Umbilical cord (tissue), 2 donors: ENCODE measurements around the gene MTRFR. TPM values are rescaled to one million over a fixed set of nuclear protein-coding genes. Genes with fewer than 3 reads are reported as not detected.
"Not testable (repeated sequence)": the region's sequence is repeated elsewhere in the genome, so short reads cannot be mapped to it uniquely, and the experiment has no call there.

Source experiments
- DNase-seq: peaks from one replicate; pipeline ENCODE4 v3.0.0-alpha.2; 2015; ENCODE audit warnings: low spot score
- total RNA-seq: library from RNA; depleted of rRNA; stranded (reverse); fragments of >200 nt; gene quantifications from one replicate; pipeline ENCODE4 v1.2.3, GENCODE V29; 2014; ENCODE audit warnings: low replicate concordance; ENCODE audit not compliant: insufficient read depth

The MTRFR gene
- total RNA-seq, 1 donor from 2014 or later = 10.4 TPM

DNA sequence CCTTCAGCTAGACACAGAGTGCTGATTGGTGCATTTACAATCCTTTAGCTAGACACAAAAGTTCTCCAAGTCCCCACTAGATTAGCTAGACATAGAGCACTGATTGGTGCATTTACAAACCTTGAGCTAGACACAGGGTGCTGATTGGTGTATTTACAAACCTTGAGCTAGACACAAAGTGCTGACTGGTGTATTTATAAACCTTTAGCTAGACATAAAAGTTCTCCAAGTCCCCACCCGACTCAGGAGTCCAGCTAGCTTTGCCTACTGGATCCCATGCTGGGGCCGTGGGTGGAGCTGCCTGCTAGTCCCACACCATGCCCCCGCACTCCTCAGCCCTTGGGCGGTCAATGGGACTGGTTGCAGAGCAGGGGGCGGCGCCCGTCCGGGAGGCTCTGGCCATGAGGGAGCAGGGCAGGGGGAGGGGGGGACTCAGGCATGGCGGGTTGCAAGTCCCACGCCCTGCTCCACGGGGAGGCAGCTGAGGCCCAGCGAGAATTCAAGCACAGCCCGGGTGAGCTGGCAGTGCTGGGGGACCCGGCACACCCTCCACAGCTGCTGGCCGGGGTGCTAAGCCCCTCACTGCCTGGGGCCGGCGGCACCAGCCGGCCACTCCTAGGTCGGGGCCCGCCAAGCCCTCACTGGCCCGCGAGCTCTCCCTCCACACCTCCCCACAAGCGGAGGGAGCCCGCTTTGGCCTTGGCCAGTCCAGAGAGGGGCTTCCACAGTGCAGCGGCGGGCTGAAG is 15.9 kb downstream of the MTRFR start:
- not testable (repeated sequence) for DNase-seq

GRCh38 chr12:123250471-123251383 is 17.5 kb downstream of the MTRFR start:
- DNase-seq = peak; percentile 66

DNA sequence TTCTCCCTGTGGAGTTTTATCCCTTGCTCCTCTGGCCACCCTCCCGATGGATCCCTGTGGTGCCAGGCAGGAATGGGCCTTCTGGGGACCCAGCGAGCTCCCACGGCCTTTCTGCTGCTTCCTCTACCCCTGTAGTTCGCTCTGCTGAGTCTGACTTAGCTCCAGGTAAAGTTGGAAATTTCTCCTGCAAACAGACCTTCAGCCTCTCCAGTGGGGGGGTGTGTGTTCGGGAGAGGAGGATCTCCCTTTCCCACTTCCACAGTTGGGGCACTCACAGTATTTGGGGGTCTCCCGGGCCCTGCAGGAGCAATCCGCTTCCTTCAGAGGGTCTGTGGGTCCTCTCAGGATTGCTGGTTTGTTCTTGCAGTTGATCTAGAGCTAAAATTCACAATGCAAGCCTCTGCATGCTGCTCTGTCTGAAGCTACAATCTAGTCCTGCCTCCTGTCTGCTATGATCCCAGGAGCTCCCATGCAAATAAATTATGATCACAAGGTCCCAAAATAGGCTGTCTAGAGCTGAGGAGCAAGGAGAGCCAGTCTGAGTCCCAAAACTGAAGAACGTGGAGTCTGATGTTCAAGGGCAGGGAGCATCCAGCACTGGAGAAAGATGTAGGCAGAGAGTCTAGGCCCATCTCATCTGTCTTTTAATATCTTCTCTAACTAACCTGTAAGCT is 18.3 kb downstream of the MTRFR start:
- DNase-seq = no peak

GRCh38 chr12:123252365-123252764 is 19.1 kb downstream of the MTRFR start:
- not testable (repeated sequence) for DNase-seq

- no peak for DNase-seq
Measured at GRCh38 chr12:123253641-123254459, 20.6 kb downstream of the MTRFR start.

DNA sequence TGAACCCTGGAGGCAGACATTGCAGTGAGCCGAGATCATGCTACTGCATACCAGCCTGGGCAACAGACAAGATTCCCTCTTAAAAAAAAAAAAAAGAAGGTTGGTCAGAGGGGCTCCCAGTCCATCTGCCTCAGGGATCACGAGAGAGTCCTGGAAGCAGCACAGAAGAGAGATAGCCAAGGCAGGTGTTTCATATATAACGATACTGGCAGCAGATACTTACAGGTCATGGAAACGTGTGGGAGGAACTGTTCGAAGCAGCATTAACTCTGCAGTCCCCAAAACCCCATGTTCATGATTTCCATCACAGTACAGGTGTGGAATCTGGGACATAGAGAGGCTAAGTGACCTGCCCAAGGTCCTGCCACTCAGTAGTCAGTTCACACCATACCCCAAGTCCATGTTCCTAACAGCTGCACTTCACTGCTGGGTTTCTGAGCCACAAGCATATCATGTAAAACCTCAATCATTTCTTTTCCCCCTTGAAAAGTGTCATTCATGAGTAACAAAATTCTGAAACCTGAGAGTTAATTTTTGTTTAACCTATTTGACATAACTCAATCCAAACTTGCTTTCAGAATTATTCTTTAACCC is 21.7 kb downstream of the MTRFR start:
- no peak for DNase-seq

DNA sequence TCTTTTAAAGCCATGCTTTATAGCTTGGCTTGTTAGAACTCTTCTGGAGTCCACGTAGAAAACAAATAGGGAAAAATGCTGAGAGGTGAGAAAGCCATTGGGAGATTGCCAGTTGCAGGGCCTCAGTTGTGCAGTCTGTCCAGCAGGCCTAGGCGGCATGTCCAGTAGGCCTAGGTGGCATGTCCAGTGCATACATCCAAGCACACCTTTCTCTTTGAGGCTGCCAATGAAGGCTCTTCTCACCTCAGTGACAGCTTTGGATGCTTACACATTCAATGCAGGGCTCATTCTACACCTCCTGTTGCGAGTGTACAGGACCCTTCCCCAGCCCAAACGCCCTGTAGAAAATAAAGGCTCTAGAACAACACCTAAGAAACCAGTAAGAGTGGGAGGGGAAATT is 25.4 kb downstream of the MTRFR start:
- no peak for DNase-seq

GRCh38 chr12:123260081-123260480 is 26.8 kb downstream of the MTRFR start:
- no peak for DNase-seq

- DNase-seq = no peak
Measured at GRCh38 chr12:123261196-123261595, 28.0 kb downstream of the MTRFR start.

GRCh38 chr12:123263196-123263817 is 30.1 kb downstream of the MTRFR start:
- no peak for DNase-seq

- DNase-seq = no peak
Measured at GRCh38 chr12:123264642-123265041, 31.4 kb downstream of the MTRFR start.

GRCh38 chr12:123265851-123266678 is 32.8 kb downstream of the MTRFR start:
- no peak for DNase-seq

GRCh38 chr12:123266679-123267277 is 33.5 kb downstream of the MTRFR start:
- no peak for DNase-seq

GRCh38 chr12:123267335-123267920 is 34.2 kb downstream of the MTRFR start:
- DNase-seq = no peak

DNA sequence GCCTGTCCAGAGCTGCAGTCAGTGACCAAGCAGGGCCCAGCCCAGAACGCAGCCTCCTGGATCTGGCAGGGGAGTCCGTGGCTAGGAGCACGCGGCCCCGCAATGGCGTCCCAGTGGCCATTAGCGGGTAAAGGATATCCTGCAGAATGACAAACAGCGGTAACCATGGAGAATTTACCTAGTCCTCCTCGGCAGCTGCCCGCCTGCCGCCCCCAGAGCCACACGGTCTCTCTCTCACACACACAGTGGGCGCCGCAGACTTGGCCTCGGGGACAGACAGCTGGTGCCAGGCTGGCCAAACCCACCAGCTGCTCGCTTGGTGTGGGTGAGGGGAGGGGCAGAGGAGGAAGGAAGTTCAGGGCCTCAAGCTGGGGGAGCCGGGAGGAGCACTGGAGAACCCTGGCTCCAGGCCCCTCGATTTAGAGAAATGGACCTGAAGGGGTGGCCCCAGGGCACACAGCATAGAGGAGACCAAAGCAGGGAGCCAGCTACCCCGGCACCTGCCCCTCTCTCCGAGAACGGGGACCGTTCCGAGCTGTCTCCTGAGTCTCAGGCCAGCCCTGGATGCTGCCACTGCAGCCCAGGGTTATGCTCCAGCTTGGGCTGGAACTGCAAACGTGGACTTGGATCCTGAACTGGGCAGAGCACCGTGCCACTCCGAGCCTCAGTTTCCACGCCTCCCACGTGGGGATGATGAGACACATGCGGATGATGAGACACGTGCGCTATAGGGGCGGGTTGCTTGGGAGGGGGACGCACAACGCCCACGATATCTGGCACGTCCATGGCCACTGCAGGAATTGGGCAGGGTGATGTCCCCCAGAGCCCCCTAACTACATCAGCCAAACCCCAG is 35.0 kb downstream of the MTRFR start:
- peak; percentile 32 for DNase-seq

DNA sequence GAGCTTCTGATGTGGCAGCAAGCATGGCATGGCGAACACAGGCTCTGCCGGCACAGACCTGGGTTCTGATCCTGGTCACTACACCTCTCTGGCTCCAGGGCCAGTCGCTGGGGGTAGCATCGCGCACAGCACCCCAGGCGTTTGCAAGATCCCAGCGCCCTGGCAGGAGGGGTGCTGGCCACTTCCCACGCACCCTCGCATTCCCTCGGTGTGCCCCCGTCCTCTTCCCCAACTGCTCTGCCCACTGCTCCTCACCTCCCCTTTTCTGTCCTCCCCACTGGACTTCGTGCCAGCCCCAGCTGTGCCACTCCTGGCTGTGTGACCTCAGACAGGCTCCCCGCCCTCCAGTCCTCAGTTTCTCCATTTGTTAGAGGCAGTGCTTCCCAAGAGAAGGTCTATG is 35.6 kb downstream of the MTRFR start:
- DNase-seq = no peak

DNA sequence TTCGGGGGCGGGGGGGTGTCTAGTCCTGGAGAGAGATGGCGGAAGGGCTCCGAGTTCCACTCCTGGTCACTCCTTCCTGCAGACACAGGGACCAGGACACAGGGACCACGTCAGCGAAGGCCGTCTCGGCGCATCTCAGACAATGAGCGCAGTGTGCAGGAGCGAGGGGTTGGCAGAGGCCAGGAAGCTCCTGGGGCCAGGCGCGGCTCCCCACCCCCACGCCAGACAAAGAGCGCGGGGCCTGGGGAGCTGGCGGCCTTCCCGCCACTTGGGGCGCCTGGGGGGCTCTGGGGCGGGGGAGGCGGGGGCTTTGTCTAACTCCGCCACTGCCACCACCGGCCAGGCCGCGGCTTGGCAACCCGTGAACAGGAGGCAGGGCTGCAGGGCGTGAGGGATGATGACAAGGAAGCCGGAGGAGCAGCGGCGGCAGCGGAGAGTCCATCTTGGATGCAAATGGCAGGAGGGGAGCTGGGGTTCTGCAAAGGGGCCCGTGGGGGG is 36.2 kb downstream of the MTRFR start:
- DNase-seq = peak; percentile 86

GRCh38 chr12:123269896-123270213 is 36.6 kb downstream of the MTRFR start:
- DNase-seq = no peak
